Germinal center (tissue), 1 donor: ENCODE data around the gene CEMP1.
"Not testable (repeated sequence)": the region's sequence is repeated elsewhere in the genome, so short reads cannot be mapped to it uniquely, and the experiment has no call there.

Source experiments
- DNase-seq: peaks from one replicate; pipeline ENCODE4 v3.0.0; 2012; ENCODE audit warnings: mixed read lengths, low spot score

CEMP1 gene

GRCh38 chr16:2531371-2531695 is at the start of gene CEMP1:
Gene CEMP1 (minus strand): TSS chr16:2531408. CDS start chr16:2531073, 335 bp downstream.
- DNase-seq: no peak

GRCh38 chr16:2580818-2581217 is 49.6 kb upstream of the CEMP1 start:
- DNase-seq: not testable (repeated sequence)

- DNase-seq: not testable (repeated sequence)
Measured at GRCh38 chr16:2580143-2580542, 48.9 kb upstream of the CEMP1 start.

GRCh38 chr16:2578905-2579304 is 47.7 kb upstream of the CEMP1 start:
- not testable (repeated sequence) for DNase-seq

- DNase-seq: not testable (repeated sequence)
Measured at GRCh38 chr16:2577044-2577443, 45.8 kb upstream of the CEMP1 start.

GRCh38 chr16:2575839-2576238 is 44.6 kb upstream of the CEMP1 start:
- DNase-seq: not testable (repeated sequence)

GRCh38 chr16:2572704-2573103 is 41.5 kb upstream of the CEMP1 start:
- not testable (repeated sequence) for DNase-seq

- DNase-seq: not testable (repeated sequence)
Measured at GRCh38 chr16:2568573-2568972, 37.4 kb upstream of the CEMP1 start.

GRCh38 chr16:2567506-2567905 is 36.3 kb upstream of the CEMP1 start:
- DNase-seq: not testable (repeated sequence)

GRCh38 chr16:2560798-2561133 is 29.6 kb upstream of the CEMP1 start:
- not testable (repeated sequence) for DNase-seq

GRCh38 chr16:2560131-2560797 is 29.1 kb upstream of the CEMP1 start:
- not testable (repeated sequence) for DNase-seq

GRCh38 chr16:2557150-2557549 is 25.9 kb upstream of the CEMP1 start:
- DNase-seq: not testable (repeated sequence)

- not testable (repeated sequence) for DNase-seq
Measured at GRCh38 chr16:2554709-2555425, 23.7 kb upstream of the CEMP1 start.

GRCh38 chr16:2551420-2551889 is 20.2 kb upstream of the CEMP1 start:
- DNase-seq: not testable (repeated sequence)

- not testable (repeated sequence) for DNase-seq
Measured at GRCh38 chr16:2550283-2550878, 19.2 kb upstream of the CEMP1 start.

- not testable (repeated sequence) for DNase-seq
Measured at GRCh38 chr16:2543771-2544170, 12.6 kb upstream of the CEMP1 start.

GRCh38 chr16:2541409-2541808 is 10.2 kb upstream of the CEMP1 start:
- not testable (repeated sequence) for DNase-seq

- DNase-seq: not testable (repeated sequence)
Measured at GRCh38 chr16:2540912-2541311, 9.7 kb upstream of the CEMP1 start.

GRCh38 chr16:2539845-2540458 is 8.7 kb upstream of the CEMP1 start:
- not testable (repeated sequence) for DNase-seq

- not testable (repeated sequence) for DNase-seq
Measured at GRCh38 chr16:2539192-2539844, 8.1 kb upstream of the CEMP1 start.

- peak; percentile 95 for DNase-seq
Measured at GRCh38 chr16:2537451-2538379, 6.5 kb upstream of the CEMP1 start, which contains the start of gene PDPK1. Gene PDPK1 (plus strand): TSS chr16:2538021. CDS start chr16:2538113, 92 bp downstream.
